ENCODE data around the gene TBC1D22A.

- no peak for TF ChIP-seq POLR2A (IDR thresholded peaks at IDR 0.05)
- no peak for TF ChIP-seq POLR2AphosphoS5 (IDR thresholded peaks at IDR 0.05)
- TF ChIP-seq CTCF (IDR thresholded peaks at IDR 0.05): no peak
- no peak for TF ChIP-seq EP300 (IDR thresholded peaks at IDR 0.05)
Measured at GRCh38 chr22:46998331-46998730, 235.9 kb downstream of the TBC1D22A start.

All from gastroesophageal sphincter (tissue), 3 donors.